ENCODE measurements around the gene GPSM1.
"Not testable (repeated sequence)": the region's sequence is repeated elsewhere in the genome, so short reads cannot be mapped to it uniquely, and the experiment has no call there.

The GPSM1 gene

GRCh38 chr9:136345281-136346156 is 18.2 kb downstream of the GPSM1 start:
- DNase-seq (ENCODE audit: low read depth): no peak

- DNase-seq (ENCODE audit: low read depth): no peak
These were observed 18.8 kb downstream of the GPSM1 start for GRCh38 chr9:136346157-136346481.

- no peak for DNase-seq (ENCODE audit: low read depth)
These were observed 19.7 kb downstream of the GPSM1 start for GRCh38 chr9:136346927-136347465.

GRCh38 chr9:136347472-136348256 is 20.3 kb downstream of the GPSM1 start:
- no peak for DNase-seq (ENCODE audit: low read depth)

GRCh38 chr9:136348691-136349090 is 21.4 kb downstream of the GPSM1 start:
- no peak for DNase-seq (ENCODE audit: low read depth)

GRCh38 chr9:136349546-136349945 is 22.2 kb downstream of the GPSM1 start:
- no peak for DNase-seq (ENCODE audit: low read depth)

GRCh38 chr9:136351252-136351800 is 24.0 kb downstream of the GPSM1 start:
- DNase-seq (ENCODE audit: low read depth): no peak

GRCh38 chr9:136351868-136352267 is 24.5 kb downstream of the GPSM1 start:
- DNase-seq (ENCODE audit: low read depth): not testable (repeated sequence)

- DNase-seq (ENCODE audit: low read depth): no peak
These were observed 25.3 kb downstream of the GPSM1 start for GRCh38 chr9:136352682-136353081.

- DNase-seq (ENCODE audit: low read depth): no peak
These were observed 25.7 kb downstream of the GPSM1 start for GRCh38 chr9:136353088-136353487.

- no peak for DNase-seq (ENCODE audit: low read depth)
These were observed 26.6 kb downstream of the GPSM1 start for GRCh38 chr9:136353757-136354488.

- DNase-seq (ENCODE audit: low read depth): no peak
These were observed 27.3 kb downstream of the GPSM1 start for GRCh38 chr9:136354592-136355085.

- no peak for DNase-seq (ENCODE audit: low read depth)
These were observed 28.5 kb downstream of the GPSM1 start for GRCh38 chr9:136355616-136356557.

- no peak for DNase-seq (ENCODE audit: low read depth)
These were observed 29.9 kb downstream of the GPSM1 start for GRCh38 chr9:136357202-136357725.

GRCh38 chr9:136358016-136358415 is 30.7 kb downstream of the GPSM1 start:
- DNase-seq (ENCODE audit: low read depth): no peak

GRCh38 chr9:136358888-136359287 is 31.5 kb downstream of the GPSM1 start:
- no peak for DNase-seq (ENCODE audit: low read depth)

- DNase-seq (ENCODE audit: low read depth): no peak
These were observed 32.7 kb downstream of the GPSM1 start for GRCh38 chr9:136359774-136360718.

GRCh38 chr9:136361047-136361753 is 33.9 kb downstream of the GPSM1 start:
- no peak for DNase-seq (ENCODE audit: low read depth)

Measured in activated T-cell treated with anti-CD3 and anti-CD28 coated beads for 24 hours (primary cell).